Astrocyte (in vitro differentiated cells and primary cell): ENCODE results near the gene RAB11FIP4. TPM values are rescaled to one million over a fixed set of nuclear protein-coding genes. Genes with fewer than 3 reads are reported as not detected.

ENCODE experiments used
- DNase-seq: peaks from one replicate; pipeline ENCODE4 v3.0.0-alpha.2; 2010; ENCODE audit warnings: low read depth
- FAIRE-seq: peaks from 2 replicates; lab custom pipeline; 2011; peaks lifted over from hg19 to GRCh38; lab: Jason Lieb, UNC
- H2AFZ ChIP-seq: 2 replicates; pipeline ENCODE4 v1.6.0; 2012; ENCODE audit warnings: low read depth, low read length, inconsistent platforms
- H3K27ac ChIP-seq: 2 replicates; pipeline ENCODE4 v1.5.1; 2011; ENCODE audit warnings: low read depth, low read length, inconsistent platforms
- H3K27me3 ChIP-seq: 2 replicates; pipeline ENCODE4 v1.6.0; 2011; ENCODE audit warnings: low read length, inconsistent platforms; ENCODE audit not compliant: insufficient read depth
- H3K36me3 ChIP-seq: 2 replicates; pipeline ENCODE4 v1.5.1; 2011; ENCODE audit warnings: low read length, inconsistent platforms; ENCODE audit not compliant: insufficient read depth
- H3K4me1 ChIP-seq: 2 replicates; pipeline ENCODE4 v1.5.1; 2011; ENCODE audit warnings: low read length, inconsistent platforms; ENCODE audit not compliant: insufficient read depth
- H3K4me2 ChIP-seq: 2 replicates; pipeline ENCODE4 v1.6.0; 2012; ENCODE audit warnings: low read length, inconsistent platforms
- H3K4me3 ChIP-seq: 2 replicates; pipeline ENCODE4 v1.5.1; 2011; ENCODE audit warnings: low read depth, mild to moderate bottlenecking, low read length, inconsistent platforms; ENCODE audit not compliant: insufficient read depth
- H3K79me2 ChIP-seq: 2 replicates; pipeline ENCODE4 v1.6.0; 2012; ENCODE audit warnings: mild to moderate bottlenecking, low read length, inconsistent platforms; ENCODE audit not compliant: insufficient read depth
- H3K9ac ChIP-seq: 2 replicates; pipeline ENCODE4 v1.6.0; 2012; ENCODE audit warnings: mild to moderate bottlenecking, low read length, inconsistent platforms
- H3K9me3 ChIP-seq: 2 replicates; pipeline ENCODE4 v1.5.1; 2012; ENCODE audit warnings: low read depth, mild to moderate bottlenecking, low read length, inconsistent platforms; ENCODE audit not compliant: insufficient read depth
- H4K20me1 ChIP-seq: 2 replicates; pipeline ENCODE4 v1.6.0; 2012; ENCODE audit warnings: low read length, inconsistent platforms; ENCODE audit not compliant: insufficient read depth
- H3K27ac Mint-ChIP-seq: one replicate; pipeline ENCODE4 v1.8.0; 2021; ENCODE audit warnings: mild to moderate bottlenecking, mixed read lengths; ENCODE audit not compliant: unreplicated experiment
- H3K27me3 Mint-ChIP-seq: one replicate; pipeline ENCODE4 v1.8.0; 2021; ENCODE audit warnings: low read depth, mixed read lengths; ENCODE audit not compliant: unreplicated experiment
- H3K36me3 Mint-ChIP-seq: one replicate; pipeline ENCODE4 v1.8.0; 2021; ENCODE audit warnings: low read depth, mixed read lengths; ENCODE audit not compliant: unreplicated experiment
- H3K4me1 Mint-ChIP-seq: one replicate; pipeline ENCODE4 v1.8.0; 2021; ENCODE audit warnings: low read depth, mixed read lengths; ENCODE audit not compliant: unreplicated experiment
- H3K4me3 Mint-ChIP-seq: one replicate; pipeline ENCODE4 v1.8.0; 2021; ENCODE audit warnings: mild to moderate bottlenecking, moderate library complexity, mixed read lengths; ENCODE audit not compliant: unreplicated experiment
- H3K9me3 Mint-ChIP-seq: one replicate; pipeline ENCODE4 v1.8.0; 2021; ENCODE audit warnings: mild to moderate bottlenecking, mixed read lengths; ENCODE audit not compliant: unreplicated experiment
- EZH2 ChIP-seq: IDR thresholded peaks from 2 replicates; pipeline ENCODE4 v1.6.1; 2012; ENCODE audit warnings: mild to moderate bottlenecking, low read length, inconsistent platforms; ENCODE audit not compliant: insufficient read depth
- total RNA-seq: library from RNA; stranded (reverse); gene quantifications from 2 replicates; pipeline ENCODE4 v1.2.1, GENCODE V29; 2021
- TF ChIP-seq, protein P1 (sequence below): IDR thresholded peaks from 2 replicates; pipeline ENCODE4 v1.5.1; 2011; ENCODE audit warnings: low read depth, mild to moderate bottlenecking, inconsistent platforms, low read length, moderate library complexity; ENCODE audit not compliant: insufficient read depth

The RAB11FIP4 gene
- total RNA-seq, 1 donor from 2014 or later: 4.4 TPM

GRCh38 chr17:31580316-31580705, 188.8 kb downstream of the RAB11FIP4 start:
- Mint-ChIP-seq H3K4me1 (peaks cover 11% of the 10 kb centered on the region), H3K9me3 (no peaks in the 10 kb centered on the region), H3K27me3 (no peaks in the 10 kb centered on the region), H3K4me3 (no peak overlapping the region), H3K27ac (no peak overlapping the region), H3K36me3 (peaks cover 14% of the 10 kb centered on the region)
- DNase-seq: no peak
- peaks cover 14% of the 10 kb centered on the region for H3K36me3 ChIP-seq
- peak overlapping the region; percentile 86 for H3K27ac ChIP-seq
- FAIRE-seq: peak; percentile 79
- peaks cover 35% of the 10 kb centered on the region for H3K4me1 ChIP-seq
- TF ChIP-seq, protein P1, sequence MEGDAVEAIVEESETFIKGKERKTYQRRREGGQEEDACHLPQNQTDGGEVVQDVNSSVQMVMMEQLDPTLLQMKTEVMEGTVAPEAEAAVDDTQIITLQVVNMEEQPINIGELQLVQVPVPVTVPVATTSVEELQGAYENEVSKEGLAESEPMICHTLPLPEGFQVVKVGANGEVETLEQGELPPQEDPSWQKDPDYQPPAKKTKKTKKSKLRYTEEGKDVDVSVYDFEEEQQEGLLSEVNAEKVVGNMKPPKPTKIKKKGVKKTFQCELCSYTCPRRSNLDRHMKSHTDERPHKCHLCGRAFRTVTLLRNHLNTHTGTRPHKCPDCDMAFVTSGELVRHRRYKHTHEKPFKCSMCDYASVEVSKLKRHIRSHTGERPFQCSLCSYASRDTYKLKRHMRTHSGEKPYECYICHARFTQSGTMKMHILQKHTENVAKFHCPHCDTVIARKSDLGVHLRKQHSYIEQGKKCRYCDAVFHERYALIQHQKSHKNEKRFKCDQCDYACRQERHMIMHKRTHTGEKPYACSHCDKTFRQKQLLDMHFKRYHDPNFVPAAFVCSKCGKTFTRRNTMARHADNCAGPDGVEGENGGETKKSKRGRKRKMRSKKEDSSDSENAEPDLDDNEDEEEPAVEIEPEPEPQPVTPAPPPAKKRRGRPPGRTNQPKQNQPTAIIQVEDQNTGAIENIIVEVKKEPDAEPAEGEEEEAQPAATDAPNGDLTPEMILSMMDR: no peak
- no peak for TF ChIP-seq EZH2
- no peak overlapping the region for H2AFZ ChIP-seq
- peaks cover 69% of the 10 kb centered on the region for H4K20me1 ChIP-seq
- H3K27me3 ChIP-seq: no peaks in the 10 kb centered on the region
- peak overlapping the region; percentile 0 for H3K4me3 ChIP-seq
- peak overlapping the region; percentile 68 for H3K4me2 ChIP-seq
- H3K9ac ChIP-seq: peak overlapping the region; percentile 60
- peaks cover 50% of the 10 kb centered on the region for H3K79me2 ChIP-seq
- H3K9me3 ChIP-seq: no peaks in the 10 kb centered on the region

- H3K9ac ChIP-seq: peak overlapping the region; percentile 60
- TF ChIP-seq EZH2: no peak
- TF ChIP-seq, protein P1: no peak
- DNase-seq (peak; percentile 88), FAIRE-seq (no peak)
- Mint-ChIP-seq H3K27me3 (no peaks in the 10 kb centered on the region), H3K9me3 (no peaks in the 10 kb centered on the region), H3K4me1 (peaks cover 11% of the 10 kb centered on the region), H3K36me3 (peaks cover 14% of the 10 kb centered on the region), H3K4me3 (no peak overlapping the region), H3K27ac (no peak overlapping the region)
- H3K79me2 ChIP-seq: peaks cover 47% of the 10 kb centered on the region
- peak overlapping the region; percentile 86 for H3K27ac ChIP-seq
- peak overlapping the region; percentile 6 for H2AFZ ChIP-seq
- H3K27me3 ChIP-seq: no peaks in the 10 kb centered on the region
- H3K9me3 ChIP-seq: no peaks in the 10 kb centered on the region
- peaks cover 65% of the 10 kb centered on the region for H4K20me1 ChIP-seq
- H3K4me2 ChIP-seq: peak overlapping the region; percentile 68
- peaks cover 35% of the 10 kb centered on the region for H3K4me1 ChIP-seq
- peaks cover 14% of the 10 kb centered on the region for H3K36me3 ChIP-seq
- H3K4me3 ChIP-seq: peak overlapping the region; percentile 0
Observed at GRCh38 chr17:31580706-31581490, 189.4 kb downstream of the RAB11FIP4 start.

GRCh38 chr17:31581491-31581890, 190.0 kb downstream of the RAB11FIP4 start:
- Mint-ChIP-seq H3K27ac (no peak overlapping the region), H3K4me1 (peaks cover 11% of the 10 kb centered on the region), H3K36me3 (peaks cover 15% of the 10 kb centered on the region), H3K9me3 (no peaks in the 10 kb centered on the region), H3K4me3 (no peak overlapping the region), H3K27me3 (no peaks in the 10 kb centered on the region)
- peaks cover 62% of the 10 kb centered on the region for H4K20me1 ChIP-seq
- no peak for FAIRE-seq
- peaks cover 41% of the 10 kb centered on the region for H3K79me2 ChIP-seq
- H3K27me3 ChIP-seq: no peaks in the 10 kb centered on the region
- TF ChIP-seq, protein P1: no peak
- TF ChIP-seq EZH2: no peak
- peak overlapping the region; percentile 86 for H3K27ac ChIP-seq
- H3K4me3 ChIP-seq: no peak overlapping the region
- H3K4me2 ChIP-seq: peak overlapping the region; percentile 68
- H3K9me3 ChIP-seq: no peaks in the 10 kb centered on the region
- H2AFZ ChIP-seq: peak overlapping the region; percentile 6
- peak overlapping the region; percentile 60 for H3K9ac ChIP-seq
- H3K4me1 ChIP-seq: peaks cover 35% of the 10 kb centered on the region
- DNase-seq: no peak
- peaks cover 12% of the 10 kb centered on the region for H3K36me3 ChIP-seq
